ENCODE results near the gene FN3KRP.

The FN3KRP gene

GRCh38 chr17:82681547-82681946, 35.0 kb upstream of the FN3KRP start:
- Mint-ChIP-seq H3K4me1 (no peaks in the 10 kb centered on the region), H3K27ac (no peak overlapping the region), H3K9me3 (peaks cover 4% of the 10 kb centered on the region), H3K36me3 (peaks cover 5% of the 10 kb centered on the region), H3K27me3 (peaks cover 3% of the 10 kb centered on the region), H3K4me3 (no peak overlapping the region)
- ATAC-seq (ENCODE audit: low read depth) (no peak), DNase-seq (ENCODE audit: low spot score in 2 of 2) (no peak)

- H3K27ac Mint-ChIP-seq, result no peak overlapping the region
- ATAC-seq (ENCODE audit: low read depth), result no peak
- no peak for DNase-seq (ENCODE audit: low spot score in 2 of 2)
- H3K36me3 Mint-ChIP-seq, result peaks cover 5% of the 10 kb centered on the region
- no peaks in the 10 kb centered on the region for H3K27me3 Mint-ChIP-seq
- no peak overlapping the region for H3K4me3 Mint-ChIP-seq
- H3K4me1 Mint-ChIP-seq, result no peaks in the 10 kb centered on the region
- peaks cover 4% of the 10 kb centered on the region for H3K9me3 Mint-ChIP-seq
These were observed 33.0 kb upstream of the FN3KRP start for GRCh38 chr17:82683534-82683933.

GRCh38 chr17:82684228-82684841, 32.2 kb upstream of the FN3KRP start:
- H3K4me3 Mint-ChIP-seq, result no peak overlapping the region
- peaks cover 5% of the 10 kb centered on the region for H3K36me3 Mint-ChIP-seq
- no peaks in the 10 kb centered on the region for H3K27me3 Mint-ChIP-seq
- H3K9me3 Mint-ChIP-seq, result peaks cover 4% of the 10 kb centered on the region
- no peak for ATAC-seq (ENCODE audit: low read depth)
- no peak for DNase-seq (ENCODE audit: low spot score in 2 of 2)
- no peak overlapping the region for H3K27ac Mint-ChIP-seq
- H3K4me1 Mint-ChIP-seq, result no peaks in the 10 kb centered on the region

- peaks cover 9% of the 10 kb centered on the region for H3K36me3 Mint-ChIP-seq
- ATAC-seq (ENCODE audit: low read depth), result no peak
These were observed 31.2 kb upstream of the FN3KRP start for GRCh38 chr17:82685291-82685690.

GRCh38 chr17:82686366-82687324, 29.9 kb upstream of the FN3KRP start:
- peaks cover 15% of the 10 kb centered on the region for H3K36me3 Mint-ChIP-seq
- H3K4me3 Mint-ChIP-seq, result no peak overlapping the region
- H3K4me1 Mint-ChIP-seq, result peaks cover 3% of the 10 kb centered on the region
- ATAC-seq (ENCODE audit: low read depth), result no peak
- H3K27ac Mint-ChIP-seq, result no peak overlapping the region
- H3K27me3 Mint-ChIP-seq, result peaks cover 3% of the 10 kb centered on the region
- H3K9me3 Mint-ChIP-seq, result peaks cover 4% of the 10 kb centered on the region
- no peak for DNase-seq (ENCODE audit: low spot score in 2 of 2)

More at GRCh38 chr17:82685291-82685690, 31.2 kb upstream of the FN3KRP start:
- Mint-ChIP-seq H3K9me3 (peaks cover 4% of the 10 kb centered on the region), H3K4me1 (peaks cover 3% of the 10 kb centered on the region), H3K27ac (no peak overlapping the region), H3K27me3 (peaks cover 3% of the 10 kb centered on the region), H3K4me3 (no peak overlapping the region)
- DNase-seq (ENCODE audit: low spot score in 2 of 2), result no peak

GRCh38 chr17:82687375-82687861, 29.1 kb upstream of the FN3KRP start:
- no peaks in the 10 kb centered on the region for H3K9me3 Mint-ChIP-seq
- H3K27me3 Mint-ChIP-seq, result peaks cover 3% of the 10 kb centered on the region
- H3K4me1 Mint-ChIP-seq, result peaks cover 3% of the 10 kb centered on the region
- DNase-seq (ENCODE audit: low spot score in 2 of 2) (no peak), ATAC-seq (ENCODE audit: low read depth) (no peak)
- H3K27ac Mint-ChIP-seq, result no peak overlapping the region
- no peak overlapping the region for H3K4me3 Mint-ChIP-seq
- peaks cover 12% of the 10 kb centered on the region for H3K36me3 Mint-ChIP-seq

GRCh38 chr17:82687871-82688270, 28.6 kb upstream of the FN3KRP start:
- Mint-ChIP-seq H3K27ac (no peak overlapping the region), H3K27me3 (peaks cover 3% of the 10 kb centered on the region), H3K9me3 (no peaks in the 10 kb centered on the region), H3K4me3 (no peak overlapping the region), H3K36me3 (peaks cover 12% of the 10 kb centered on the region), H3K4me1 (peaks cover 3% of the 10 kb centered on the region)
- no peak for ATAC-seq (ENCODE audit: low read depth)
- no peak for DNase-seq (ENCODE audit: low spot score in 2 of 2)

- Mint-ChIP-seq H3K9me3 (no peaks in the 10 kb centered on the region), H3K27me3 (peaks cover 3% of the 10 kb centered on the region), H3K4me3 (no peak overlapping the region), H3K36me3 (peaks cover 12% of the 10 kb centered on the region), H3K4me1 (peaks cover 3% of the 10 kb centered on the region), H3K27ac (no peak overlapping the region)
- DNase-seq (ENCODE audit: low spot score in 2 of 2), result no peak
- ATAC-seq (ENCODE audit: low read depth), result no peak
These were observed 27.4 kb upstream of the FN3KRP start for GRCh38 chr17:82689077-82689476.

- H3K4me3 Mint-ChIP-seq, result no peak overlapping the region
- no peak for DNase-seq (ENCODE audit: low spot score in 2 of 2)
- no peak for ATAC-seq (ENCODE audit: low read depth)
- H3K27me3 Mint-ChIP-seq, result peaks cover 5% of the 10 kb centered on the region
- no peak overlapping the region for H3K27ac Mint-ChIP-seq
- peaks cover 6% of the 10 kb centered on the region for H3K9me3 Mint-ChIP-seq
- peaks cover 3% of the 10 kb centered on the region for H3K4me1 Mint-ChIP-seq
- H3K36me3 Mint-ChIP-seq, result peaks cover 19% of the 10 kb centered on the region
These were observed 25.6 kb upstream of the FN3KRP start for GRCh38 chr17:82690786-82691489.

- no peak for DNase-seq (ENCODE audit: low spot score in 2 of 2)
These were observed 24.8 kb upstream of the FN3KRP start for GRCh38 chr17:82691714-82692113.

GRCh38 chr17:82692268-82692667, 24.2 kb upstream of the FN3KRP start:
- Mint-ChIP-seq H3K4me3 (no peak overlapping the region), H3K27me3 (peaks cover 12% of the 10 kb centered on the region), H3K27ac (no peak overlapping the region), H3K9me3 (peaks cover 6% of the 10 kb centered on the region), H3K36me3 (peaks cover 19% of the 10 kb centered on the region), H3K4me1 (peaks cover 7% of the 10 kb centered on the region)
- no peak for DNase-seq (ENCODE audit: low spot score in 2 of 2)
- ATAC-seq (ENCODE audit: low read depth), result no peak

More at GRCh38 chr17:82691714-82692113, 24.8 kb upstream of the FN3KRP start:
- peaks cover 19% of the 10 kb centered on the region for H3K36me3 Mint-ChIP-seq
- peaks cover 6% of the 10 kb centered on the region for H3K9me3 Mint-ChIP-seq
- peaks cover 3% of the 10 kb centered on the region for H3K4me1 Mint-ChIP-seq
- no peak overlapping the region for H3K27ac Mint-ChIP-seq
- no peak overlapping the region for H3K4me3 Mint-ChIP-seq
- ATAC-seq (ENCODE audit: low read depth), result no peak
- H3K27me3 Mint-ChIP-seq, result peaks cover 7% of the 10 kb centered on the region

GRCh38 chr17:82693168-82693867, 23.2 kb upstream of the FN3KRP start:
- H3K9me3 Mint-ChIP-seq, result peaks cover 6% of the 10 kb centered on the region
- ATAC-seq (ENCODE audit: low read depth), result no peak
- peaks cover 13% of the 10 kb centered on the region for H3K27me3 Mint-ChIP-seq
- no peak overlapping the region for H3K4me3 Mint-ChIP-seq
- H3K27ac Mint-ChIP-seq, result no peak overlapping the region
- DNase-seq (ENCODE audit: low spot score in 2 of 2), result no peak
- peaks cover 19% of the 10 kb centered on the region for H3K36me3 Mint-ChIP-seq
- H3K4me1 Mint-ChIP-seq, result peaks cover 9% of the 10 kb centered on the region

GRCh38 chr17:82694647-82695046, 21.9 kb upstream of the FN3KRP start:
- H3K27me3 Mint-ChIP-seq, result peaks cover 13% of the 10 kb centered on the region

More at GRCh38 chr17:82694647-82695046, 21.9 kb upstream of the FN3KRP start:
- peaks cover 11% of the 10 kb centered on the region for H3K4me1 Mint-ChIP-seq
- no peak for ATAC-seq (ENCODE audit: low read depth)
- peaks cover 19% of the 10 kb centered on the region for H3K36me3 Mint-ChIP-seq
- H3K9me3 Mint-ChIP-seq, result peaks cover 6% of the 10 kb centered on the region
- no peak overlapping the region for H3K27ac Mint-ChIP-seq
- no peak overlapping the region for H3K4me3 Mint-ChIP-seq
- DNase-seq (ENCODE audit: low spot score in 2 of 2), result no peak

All from memory B cell (primary cell).